Activated T-cell treated with anti-CD3 and anti-CD28 coated beads, Interleukin-2, amount 50 U/mL, for 24 hours (primary cell): Measurements from ENCODE around the gene RBM19.
"Not testable (repeated sequence)": the region's sequence is repeated elsewhere in the genome, so short reads cannot be mapped to it uniquely, and the experiment has no call there.

ENCODE experiments used
- DNase-seq: peaks from one replicate; pipeline ENCODE4 v3.0.0-alpha.2; 2020
- H3K27ac Mint-ChIP-seq: 2 replicates; pipeline ENCODE4 v1.8.0; 2020; ENCODE audit warnings: mild to moderate bottlenecking, mixed read lengths
- H3K27me3 Mint-ChIP-seq: 2 replicates; pipeline ENCODE4 v1.8.0; 2020; ENCODE audit warnings: mixed read lengths
- H3K36me3 Mint-ChIP-seq: 2 replicates; pipeline ENCODE4 v1.8.0; 2020; ENCODE audit warnings: low read depth, mixed read lengths
- H3K4me1 Mint-ChIP-seq: 2 replicates; pipeline ENCODE4 v1.8.0; 2020; ENCODE audit warnings: low read depth, mixed read lengths
- H3K4me3 Mint-ChIP-seq: 2 replicates; pipeline ENCODE4 v1.8.0; 2020; ENCODE audit warnings: mild to moderate bottlenecking, moderate library complexity, mixed read lengths
- H3K9me3 Mint-ChIP-seq: 2 replicates; pipeline ENCODE4 v1.8.0; 2020; ENCODE audit warnings: mixed read lengths

The RBM19 gene

DNA sequence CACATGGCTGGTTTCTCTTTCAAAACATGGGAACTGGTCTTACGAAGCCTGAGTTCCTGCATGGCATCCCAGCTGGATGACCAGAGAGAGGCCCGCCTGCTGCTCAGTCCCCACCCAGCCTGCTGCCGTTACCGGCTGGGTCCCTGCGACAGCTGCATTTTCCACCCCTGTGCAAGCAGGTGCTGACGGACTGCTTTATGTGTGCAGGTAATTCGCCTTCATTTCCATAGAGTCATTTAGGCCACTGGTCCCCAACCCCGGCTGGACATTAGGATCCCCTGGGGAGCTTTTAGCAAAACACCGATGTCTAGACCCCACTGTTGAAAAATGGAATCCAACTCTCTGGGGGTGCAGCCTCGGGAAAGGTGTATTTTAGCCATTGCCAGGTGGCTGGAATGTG lies 51.9 kb downstream of the RBM19 start:
- Mint-ChIP-seq H3K4me1 (no peaks in the 10 kb centered on the region), H3K27me3 (no peaks in the 10 kb centered on the region), H3K27ac (no peak overlapping the region), H3K9me3 (no peaks in the 10 kb centered on the region), H3K4me3 (no peak overlapping the region), H3K36me3 (peaks cover 98% of the 10 kb centered on the region)
- no peak for DNase-seq

DNA sequence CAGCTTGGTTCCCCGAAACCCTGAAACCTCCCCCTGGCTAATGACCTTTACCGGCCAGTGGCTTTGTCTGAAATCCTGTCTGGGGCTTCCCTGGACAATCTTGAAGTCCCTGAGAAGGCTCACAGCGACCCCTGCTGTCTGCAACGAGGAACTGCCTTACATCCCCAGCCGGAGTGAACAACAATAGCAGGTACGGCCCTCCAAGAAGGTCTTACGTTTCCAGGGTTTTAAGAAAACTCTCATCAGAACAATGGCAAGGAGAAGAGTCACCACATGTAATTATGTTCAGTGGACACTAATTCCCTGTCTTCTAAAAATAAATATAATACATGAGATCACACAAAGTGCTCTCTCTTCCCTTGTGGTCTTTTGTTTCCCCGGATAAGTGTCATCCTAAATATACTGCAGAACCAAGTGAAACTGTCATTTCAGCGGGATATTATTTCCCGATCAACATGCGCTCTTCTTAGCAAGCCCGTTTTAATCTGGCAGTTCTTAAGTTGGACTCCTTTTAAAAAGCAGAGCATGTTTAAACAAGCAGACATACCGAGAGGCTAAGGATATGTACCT lies 53.3 kb downstream of the RBM19 start:
- Mint-ChIP-seq H3K4me1 (no peaks in the 10 kb centered on the region), H3K4me3 (no peak overlapping the region), H3K27ac (no peak overlapping the region), H3K36me3 (peaks cover 98% of the 10 kb centered on the region), H3K9me3 (no peaks in the 10 kb centered on the region), H3K27me3 (no peaks in the 10 kb centered on the region)
- DNase-seq, result peak; percentile 60

DNA sequence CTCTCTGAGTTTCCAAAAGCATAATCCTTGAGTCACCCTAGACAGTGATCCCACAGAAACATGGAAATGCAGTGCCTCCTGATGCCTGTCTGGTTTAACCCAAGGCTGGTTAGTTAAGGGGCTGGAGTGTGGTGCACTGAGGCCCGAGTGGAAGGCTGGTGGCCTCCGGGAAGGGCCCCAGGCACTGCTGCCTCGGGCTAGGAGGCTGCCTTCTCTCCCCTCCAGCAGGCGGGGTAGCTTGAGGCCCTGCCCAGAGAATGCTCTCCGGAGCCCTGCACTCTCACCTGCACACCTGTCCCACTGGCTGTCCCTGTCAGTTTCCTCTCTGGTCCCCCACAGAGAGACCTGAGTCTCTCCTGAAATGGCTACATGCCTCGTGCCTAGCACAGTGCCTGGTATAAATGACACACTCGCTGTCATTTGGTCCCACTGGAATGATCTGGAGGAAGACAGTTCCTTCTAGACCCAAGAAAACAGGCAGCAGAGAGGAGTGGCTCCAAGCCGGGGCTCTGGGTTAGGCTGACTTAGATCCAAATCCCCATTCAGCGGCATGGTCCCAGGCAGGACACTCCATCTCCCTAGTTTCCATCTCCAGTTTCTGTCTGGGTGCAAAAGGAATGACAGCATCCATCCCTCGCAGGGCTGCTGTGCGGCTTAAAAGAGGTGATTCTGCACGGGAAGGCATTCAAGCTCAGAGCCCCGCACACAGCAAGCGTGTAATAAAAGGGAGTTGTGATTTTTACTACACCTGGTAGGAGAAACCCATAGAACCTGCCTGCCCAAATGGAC lies 54.0 kb downstream of the RBM19 start:
- no peak overlapping the region for H3K4me3 Mint-ChIP-seq
- H3K36me3 Mint-ChIP-seq, result peaks cover 98% of the 10 kb centered on the region
- H3K9me3 Mint-ChIP-seq, result no peaks in the 10 kb centered on the region
- no peak for DNase-seq
- H3K4me1 Mint-ChIP-seq, result no peaks in the 10 kb centered on the region
- H3K27me3 Mint-ChIP-seq, result no peaks in the 10 kb centered on the region
- no peak overlapping the region for H3K27ac Mint-ChIP-seq

DNA sequence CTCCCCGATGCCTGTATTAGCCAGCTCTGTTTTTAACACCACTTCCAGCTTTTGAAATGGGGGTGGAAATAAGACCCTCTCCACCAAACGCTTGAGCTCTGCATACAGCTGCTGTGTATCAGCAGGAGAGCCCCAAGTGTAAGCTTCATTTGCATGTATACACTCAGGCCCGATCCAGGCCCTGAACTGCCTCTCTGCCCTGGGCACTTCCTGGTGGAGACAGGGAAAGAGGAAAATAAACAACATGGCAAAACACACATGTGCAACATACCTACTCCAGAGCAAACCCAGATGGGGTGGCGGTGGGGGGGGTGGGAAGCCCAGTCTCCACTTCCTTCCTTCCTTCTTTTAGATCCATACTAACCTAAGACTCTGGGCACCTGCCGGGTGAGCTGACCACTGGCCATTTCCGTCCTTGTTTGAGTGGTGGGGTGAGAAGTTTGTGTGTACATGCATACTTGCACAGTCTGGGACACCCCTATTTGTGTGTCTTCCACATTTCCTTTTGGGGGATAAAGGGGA lies 55.3 kb downstream of the RBM19 start:
- no peak for DNase-seq
- no peaks in the 10 kb centered on the region for H3K9me3 Mint-ChIP-seq
- H3K4me1 Mint-ChIP-seq, result no peaks in the 10 kb centered on the region
- H3K36me3 Mint-ChIP-seq, result peaks cover 98% of the 10 kb centered on the region
- no peaks in the 10 kb centered on the region for H3K27me3 Mint-ChIP-seq
- H3K4me3 Mint-ChIP-seq, result no peak overlapping the region
- H3K27ac Mint-ChIP-seq, result no peak overlapping the region

DNA sequence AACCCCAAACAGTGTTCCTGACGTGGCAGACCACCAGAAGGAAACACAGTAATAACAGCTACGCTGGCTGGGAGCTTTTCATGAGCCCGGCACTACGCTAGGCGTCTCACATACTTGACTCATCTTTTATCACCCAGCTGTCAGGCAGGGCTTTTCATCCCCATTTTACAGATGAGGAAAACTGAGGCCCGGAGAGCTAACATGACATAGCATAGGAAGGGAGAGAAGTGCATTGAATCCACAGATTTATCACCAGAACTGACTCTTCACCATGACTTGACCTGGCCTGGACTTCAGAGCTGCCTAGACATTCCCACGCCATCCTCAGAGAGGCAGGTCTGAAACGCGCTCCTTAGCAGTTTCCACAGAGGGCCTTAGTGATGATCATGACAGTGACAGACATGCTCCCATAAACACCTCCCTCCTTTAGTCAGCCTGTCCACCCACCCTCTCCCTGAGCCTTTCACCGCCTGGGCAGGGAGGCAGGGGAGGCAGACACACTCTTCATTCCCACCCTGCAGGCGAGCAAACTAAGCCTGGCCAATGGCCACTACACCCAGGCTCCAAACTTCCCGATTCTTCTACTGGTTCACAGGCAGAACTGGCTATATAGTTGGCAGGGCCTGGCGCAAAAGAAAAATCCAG lies 56.2 kb downstream of the RBM19 start:
- no peak for DNase-seq
- Mint-ChIP-seq H3K27ac (no peak overlapping the region), H3K36me3 (peaks cover 98% of the 10 kb centered on the region)

DNA sequence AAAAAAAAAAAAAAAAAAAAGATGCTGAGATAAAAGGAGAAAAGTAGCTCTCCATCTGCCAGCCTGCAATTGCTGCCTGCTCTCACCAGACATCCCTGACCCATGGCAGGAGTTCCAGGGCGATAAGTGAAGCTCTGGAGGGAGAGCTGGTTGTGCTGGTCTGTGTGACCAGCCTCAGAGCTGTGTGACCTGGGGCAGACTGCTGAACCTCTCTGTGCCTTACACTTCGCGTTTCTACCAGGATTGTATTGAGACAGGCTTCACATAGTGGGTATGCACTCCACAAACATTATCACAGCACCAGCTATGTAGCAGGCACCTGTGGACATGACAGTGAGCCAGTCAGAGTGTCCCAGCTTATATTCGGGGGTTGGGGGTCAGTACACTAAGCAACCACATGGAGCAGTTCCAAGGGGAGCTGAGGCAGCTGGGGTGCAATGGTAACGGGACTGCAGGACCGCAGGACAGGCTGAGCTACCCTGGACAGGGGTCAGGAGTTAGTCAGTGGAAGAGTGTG lies 57.5 kb downstream of the RBM19 start:
- peaks cover 99% of the 10 kb centered on the region for H3K36me3 Mint-ChIP-seq

More for the DNA sequence above, 56.2 kb downstream of the RBM19 start:
- Mint-ChIP-seq H3K4me1 (no peaks in the 10 kb centered on the region), H3K9me3 (no peaks in the 10 kb centered on the region), H3K27me3 (no peaks in the 10 kb centered on the region), H3K4me3 (no peak overlapping the region)

DNA sequence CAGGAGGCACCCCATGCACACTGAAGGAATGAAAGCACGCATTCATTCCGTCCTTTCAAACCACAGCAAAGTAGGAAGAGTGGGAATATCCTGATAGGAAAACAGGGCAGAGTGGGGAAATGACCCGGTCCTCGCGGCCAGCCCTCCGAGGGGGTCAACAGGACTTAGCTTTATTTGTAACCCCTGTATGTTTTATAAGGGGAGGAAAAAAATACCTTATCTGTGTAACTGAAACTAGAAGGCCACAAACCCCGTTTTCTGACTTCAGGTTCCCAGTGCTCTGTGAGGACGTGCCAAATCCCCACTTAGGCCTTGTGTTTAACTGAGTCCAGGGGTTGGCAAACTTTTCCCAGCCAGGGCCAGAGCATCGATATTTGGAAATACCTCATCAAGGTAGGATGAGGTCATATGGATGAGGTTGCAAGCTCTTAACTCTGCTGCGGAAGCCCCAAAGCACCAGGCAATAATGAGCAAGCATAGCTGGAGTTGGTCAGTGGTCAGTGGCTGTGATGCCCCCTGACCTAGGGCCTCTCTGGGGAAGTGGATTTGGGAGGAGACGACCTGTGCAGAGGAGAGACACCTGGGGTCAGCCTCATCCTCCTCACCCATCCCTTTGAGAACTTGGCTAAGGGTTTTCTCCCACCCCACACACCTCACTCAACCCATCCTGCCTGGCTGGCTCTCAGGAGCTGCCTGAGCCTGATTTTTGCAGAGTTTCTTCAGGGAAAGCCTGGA lies 58.5 kb downstream of the RBM19 start:
- DNase-seq, result no peak
- Mint-ChIP-seq H3K4me1 (peaks cover 3% of the 10 kb centered on the region), H3K36me3 (peaks cover 99% of the 10 kb centered on the region), H3K27me3 (no peaks in the 10 kb centered on the region), H3K27ac (no peak overlapping the region), H3K4me3 (no peak overlapping the region), H3K9me3 (no peaks in the 10 kb centered on the region)

More for the DNA sequence above, 57.5 kb downstream of the RBM19 start:
- Mint-ChIP-seq H3K27ac (no peak overlapping the region), H3K4me1 (no peaks in the 10 kb centered on the region), H3K4me3 (no peak overlapping the region), H3K9me3 (no peaks in the 10 kb centered on the region), H3K27me3 (no peaks in the 10 kb centered on the region)
- no peak for DNase-seq

DNA sequence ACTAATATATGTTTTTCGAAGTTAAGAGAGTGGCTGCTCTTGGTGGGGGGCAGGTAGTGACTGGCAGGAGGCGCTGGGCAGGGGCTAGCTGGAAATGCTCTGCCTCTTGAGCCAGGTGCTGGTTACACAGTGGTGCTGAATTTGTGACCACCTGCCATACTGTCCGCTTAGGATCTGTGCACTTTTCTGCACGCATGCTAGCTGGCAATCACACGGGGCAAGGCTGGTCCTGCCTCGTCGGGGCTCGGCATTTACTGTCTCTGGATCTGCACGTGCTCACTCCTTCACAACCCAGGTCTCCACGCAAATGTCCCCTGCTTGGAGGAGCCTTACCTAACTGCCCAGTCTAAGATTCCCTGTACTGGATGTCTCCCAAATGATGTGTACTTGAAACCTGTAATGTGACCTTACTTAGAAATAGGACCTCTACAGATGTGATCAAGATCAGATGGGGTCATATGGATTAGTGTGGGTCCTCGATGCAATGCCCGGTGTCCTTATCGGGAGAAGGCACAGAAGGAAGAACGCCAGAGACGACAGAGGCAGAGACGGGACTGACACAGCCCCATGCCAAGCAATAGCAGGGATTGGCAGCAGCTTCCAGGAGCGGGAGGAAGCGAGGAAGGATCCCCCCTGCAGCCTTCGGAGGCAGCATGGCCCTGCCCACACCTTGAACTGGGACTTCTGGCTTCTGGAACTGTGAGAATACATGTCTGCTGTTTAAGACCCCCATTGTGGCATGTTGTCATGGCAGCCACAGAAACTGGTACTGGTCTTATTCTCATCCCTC lies 59.5 kb downstream of the RBM19 start:
- Mint-ChIP-seq H3K36me3 (peaks cover 99% of the 10 kb centered on the region), H3K27me3 (no peaks in the 10 kb centered on the region), H3K4me1 (peaks cover 3% of the 10 kb centered on the region), H3K4me3 (no peak overlapping the region), H3K9me3 (no peaks in the 10 kb centered on the region), H3K27ac (no peak overlapping the region)
- DNase-seq, result no peak

DNA sequence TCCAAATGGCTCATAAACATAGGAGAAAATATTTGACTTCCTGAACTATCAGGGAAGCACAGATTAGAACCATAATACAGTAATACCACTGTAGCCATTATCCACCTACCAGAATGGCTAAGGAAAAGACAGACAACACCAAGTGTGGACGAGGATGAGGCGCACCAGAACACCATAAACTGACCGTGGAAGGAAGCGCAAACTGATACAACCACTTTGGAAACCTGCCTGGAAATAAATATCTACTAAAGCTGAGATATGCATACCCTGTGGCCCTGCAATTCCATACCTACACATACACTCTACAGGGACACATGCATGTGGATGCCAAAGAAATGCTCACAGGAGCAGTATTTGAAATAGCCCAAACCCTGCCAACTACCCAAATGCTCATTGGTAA lies 60.3 kb downstream of the RBM19 start:
- no peak for DNase-seq
- no peaks in the 10 kb centered on the region for H3K9me3 Mint-ChIP-seq
- peaks cover 3% of the 10 kb centered on the region for H3K4me1 Mint-ChIP-seq
- no peak overlapping the region for H3K4me3 Mint-ChIP-seq
- no peak overlapping the region for H3K27ac Mint-ChIP-seq
- no peaks in the 10 kb centered on the region for H3K27me3 Mint-ChIP-seq
- peaks cover 97% of the 10 kb centered on the region for H3K36me3 Mint-ChIP-seq

DNA sequence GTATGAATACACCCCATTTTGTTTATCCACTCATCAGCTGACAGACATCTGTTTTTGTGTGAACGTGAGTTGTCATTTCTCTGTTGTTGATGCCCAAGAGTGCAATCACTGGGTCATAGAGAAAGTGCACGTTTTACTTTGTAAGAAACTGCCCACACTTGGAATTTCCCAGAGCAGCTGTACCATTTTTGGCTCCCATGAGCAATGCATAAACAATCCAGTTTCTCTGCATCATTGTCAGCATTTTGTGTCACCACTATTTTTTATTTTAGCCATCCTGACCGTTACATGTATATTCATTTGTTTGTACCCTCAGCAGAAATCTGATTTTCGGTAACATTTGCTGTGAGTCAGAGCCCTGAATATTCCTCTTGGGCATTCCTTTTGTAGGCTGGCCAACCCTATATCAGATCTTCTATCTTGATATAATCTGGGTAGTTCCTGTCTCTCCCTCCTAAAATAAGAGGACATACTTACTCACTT lies 62.7 kb downstream of the RBM19 start:
- H3K9me3 Mint-ChIP-seq, result no peaks in the 10 kb centered on the region
- H3K27ac Mint-ChIP-seq, result peak overlapping the region; percentile 47
- peaks cover 3% of the 10 kb centered on the region for H3K4me1 Mint-ChIP-seq
- peaks cover 96% of the 10 kb centered on the region for H3K36me3 Mint-ChIP-seq
- no peak for DNase-seq
- no peak overlapping the region for H3K4me3 Mint-ChIP-seq
- no peaks in the 10 kb centered on the region for H3K27me3 Mint-ChIP-seq

DNA sequence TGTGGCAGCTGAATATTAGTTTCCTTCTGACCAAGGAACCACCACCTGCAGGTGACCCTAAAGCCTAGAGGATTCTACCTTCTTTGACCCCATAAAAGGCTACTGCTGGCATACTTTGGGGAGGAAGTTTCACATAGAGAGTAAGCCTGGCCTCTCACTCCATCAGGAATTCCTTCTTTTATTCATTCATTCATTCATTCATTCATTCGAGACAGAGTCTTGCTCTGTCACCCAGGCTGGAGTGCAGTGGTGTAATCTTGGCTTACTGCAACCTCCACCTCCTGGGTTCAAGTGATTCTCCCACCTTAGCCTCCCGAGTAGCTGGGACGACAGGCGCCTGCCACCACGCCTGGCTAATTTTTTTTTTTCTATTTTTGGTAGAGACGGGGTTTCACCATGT lies 64.8 kb downstream of the RBM19 start:
- peaks cover 96% of the 10 kb centered on the region for H3K36me3 Mint-ChIP-seq
- not testable (repeated sequence) for DNase-seq, H3K4me3 Mint-ChIP-seq, H3K4me1 Mint-ChIP-seq, H3K9me3 Mint-ChIP-seq, H3K27ac Mint-ChIP-seq, H3K27me3 Mint-ChIP-seq

DNA sequence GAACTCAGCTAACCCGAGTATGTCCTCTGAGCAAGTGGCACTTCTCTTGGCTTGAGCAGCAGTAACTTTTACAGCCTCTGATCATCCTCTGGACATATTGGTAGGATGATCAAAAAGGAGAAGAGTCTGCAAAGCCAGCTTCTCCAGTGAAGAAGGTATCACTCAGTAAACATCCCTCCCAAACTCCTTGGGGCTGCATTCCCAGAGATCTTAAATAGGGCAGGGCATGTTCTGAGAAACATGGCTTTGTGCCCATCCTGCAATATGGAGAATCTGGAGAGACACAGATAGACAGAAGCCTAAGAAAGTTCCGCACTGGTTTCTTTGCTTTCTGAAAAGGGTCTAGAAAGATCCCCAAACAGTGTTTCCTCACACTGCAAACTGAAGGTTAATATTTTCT lies 65.4 kb downstream of the RBM19 start:
- Mint-ChIP-seq H3K4me1 (peaks cover 3% of the 10 kb centered on the region), H3K36me3 (peaks cover 96% of the 10 kb centered on the region), H3K27me3 (no peaks in the 10 kb centered on the region), H3K9me3 (no peaks in the 10 kb centered on the region), H3K4me3 (no peak overlapping the region), H3K27ac (no peak overlapping the region)
- DNase-seq, result no peak

DNA sequence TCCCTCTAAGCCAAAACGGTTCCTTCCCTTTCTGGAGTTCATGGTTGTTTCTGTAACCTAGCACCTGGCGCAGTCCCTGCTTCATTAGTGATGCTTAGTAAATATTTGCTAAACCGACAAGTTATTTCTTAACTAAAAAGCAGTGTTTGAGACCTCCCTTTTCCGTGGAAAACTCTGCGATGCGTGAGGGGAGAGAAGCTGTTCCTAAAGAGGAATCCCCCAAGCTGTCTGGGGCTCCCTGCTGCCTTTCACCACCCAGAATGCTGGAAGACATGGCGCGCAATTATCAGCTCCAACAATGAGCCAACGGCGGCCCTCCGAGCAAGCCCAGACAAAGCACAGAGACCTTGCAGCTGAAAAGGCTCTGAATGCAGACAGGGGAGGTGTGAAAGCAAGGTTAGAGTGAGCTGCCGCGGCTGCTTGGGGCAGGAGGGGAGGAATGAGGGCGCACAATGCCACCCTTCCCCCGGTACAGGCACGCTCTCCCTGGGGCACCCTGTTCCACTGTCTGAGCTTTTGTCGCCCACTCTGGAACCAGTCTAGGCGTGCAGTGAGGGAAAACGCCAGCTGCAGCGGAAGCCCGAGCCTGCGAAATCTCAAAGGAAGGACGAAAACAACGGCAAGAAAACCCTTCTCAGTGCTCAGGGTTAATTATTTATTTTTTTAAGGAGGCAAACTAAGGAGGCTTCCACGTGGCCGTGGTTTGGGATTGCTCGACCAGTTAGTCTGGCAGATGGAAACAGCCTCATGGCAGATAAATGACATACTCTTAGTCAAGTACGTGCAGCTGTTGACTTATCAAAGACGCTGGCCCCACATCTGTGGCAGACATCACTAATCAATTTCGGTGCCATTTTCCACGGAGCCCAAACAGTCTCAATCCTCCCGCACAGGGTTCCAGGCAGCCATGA lies 66.3 kb downstream of the RBM19 start:
- H3K27me3 Mint-ChIP-seq, result no peaks in the 10 kb centered on the region
- peaks cover 3% of the 10 kb centered on the region for H3K4me1 Mint-ChIP-seq
- no peak overlapping the region for H3K27ac Mint-ChIP-seq
- H3K36me3 Mint-ChIP-seq, result peaks cover 94% of the 10 kb centered on the region
- H3K9me3 Mint-ChIP-seq, result no peaks in the 10 kb centered on the region
- H3K4me3 Mint-ChIP-seq, result no peak overlapping the region
- no peak for DNase-seq
